Measurements from ENCODE around the gene ITGAE.
"Not testable (repeated sequence)": the region's sequence is repeated elsewhere in the genome, so short reads cannot be mapped to it uniquely, and the experiment has no call there.

Gene ITGAE

DNA sequence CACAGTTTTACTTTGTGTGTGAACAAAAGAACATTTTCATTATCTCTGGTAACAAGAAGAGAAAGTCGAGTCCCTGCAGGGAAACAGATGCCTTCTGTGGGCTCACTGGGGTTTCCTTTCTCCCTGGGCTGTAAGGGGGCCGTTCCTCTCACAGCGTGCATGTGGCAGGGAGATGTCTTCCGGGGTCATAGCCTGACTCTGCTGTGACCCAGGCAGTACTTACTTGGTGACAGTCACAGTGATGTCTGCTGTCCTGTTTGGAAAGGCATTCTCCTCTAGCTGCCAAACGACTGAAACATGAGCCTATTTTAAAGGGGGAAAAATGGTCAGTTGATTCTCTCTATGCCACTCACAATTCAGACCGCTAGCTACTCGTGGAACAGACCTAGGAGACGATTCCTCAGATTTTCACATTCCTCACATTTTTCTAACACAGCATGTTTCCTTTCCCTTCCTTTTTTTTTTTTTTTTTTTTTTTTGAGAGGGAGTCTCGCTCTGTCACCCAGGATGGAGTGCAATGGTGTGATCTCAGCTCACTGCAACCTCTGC, 70.0 kb downstream of the ITGAE start:
- DNase-seq (ENCODE audit: low read depth in 2 of 2) = peak; percentile 19 to 24

DNA sequence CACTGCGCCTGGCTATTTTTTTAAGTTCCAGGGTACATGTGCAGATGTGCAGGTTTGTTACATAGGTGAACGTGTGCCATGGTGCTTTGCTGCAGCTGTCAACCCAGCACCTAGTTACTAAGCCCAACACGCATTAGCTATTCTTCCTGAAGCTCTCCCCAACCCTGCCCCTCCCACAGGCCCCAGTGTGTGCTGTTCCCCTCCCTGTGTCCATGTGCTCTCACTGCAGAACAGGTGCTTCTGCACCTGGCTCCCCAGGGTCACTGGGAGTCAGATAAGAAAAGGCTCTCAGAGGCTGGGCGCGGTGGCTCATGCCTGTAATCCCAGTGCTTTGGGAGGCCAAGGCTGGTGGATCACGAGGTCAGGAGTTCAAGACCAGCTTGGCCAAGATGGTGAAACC, 71.1 kb downstream of the ITGAE start:
- DNase-seq (ENCODE audit: low read depth in 2 of 2) = no peak

GRCh38 chr17:3728099-3728498, 72.9 kb downstream of the ITGAE start:
- DNase-seq (ENCODE audit: low read depth in 2 of 2) = not testable (repeated sequence)

DNA sequence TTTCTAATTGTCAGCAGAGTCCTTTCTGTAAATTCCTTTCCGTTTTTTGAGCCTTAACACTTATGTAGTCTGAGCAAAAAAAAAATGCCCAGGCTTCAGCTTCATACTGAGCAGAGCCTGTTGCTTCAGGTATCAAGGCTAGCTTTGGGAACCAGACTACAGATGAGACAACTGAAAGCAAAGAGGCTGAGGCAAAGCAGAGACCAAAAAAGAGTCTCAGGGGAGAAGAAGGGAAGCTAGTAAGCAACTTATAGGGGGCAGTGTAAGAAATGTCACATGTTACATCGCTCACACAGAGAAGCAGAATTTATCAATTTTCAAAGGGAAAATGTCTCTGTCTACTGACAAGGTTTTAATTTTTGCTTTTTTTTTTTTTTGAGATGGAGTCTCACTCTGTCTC, 73.9 kb downstream of the ITGAE start:
- DNase-seq (ENCODE audit: low read depth in 2 of 2) = no peak

DNA sequence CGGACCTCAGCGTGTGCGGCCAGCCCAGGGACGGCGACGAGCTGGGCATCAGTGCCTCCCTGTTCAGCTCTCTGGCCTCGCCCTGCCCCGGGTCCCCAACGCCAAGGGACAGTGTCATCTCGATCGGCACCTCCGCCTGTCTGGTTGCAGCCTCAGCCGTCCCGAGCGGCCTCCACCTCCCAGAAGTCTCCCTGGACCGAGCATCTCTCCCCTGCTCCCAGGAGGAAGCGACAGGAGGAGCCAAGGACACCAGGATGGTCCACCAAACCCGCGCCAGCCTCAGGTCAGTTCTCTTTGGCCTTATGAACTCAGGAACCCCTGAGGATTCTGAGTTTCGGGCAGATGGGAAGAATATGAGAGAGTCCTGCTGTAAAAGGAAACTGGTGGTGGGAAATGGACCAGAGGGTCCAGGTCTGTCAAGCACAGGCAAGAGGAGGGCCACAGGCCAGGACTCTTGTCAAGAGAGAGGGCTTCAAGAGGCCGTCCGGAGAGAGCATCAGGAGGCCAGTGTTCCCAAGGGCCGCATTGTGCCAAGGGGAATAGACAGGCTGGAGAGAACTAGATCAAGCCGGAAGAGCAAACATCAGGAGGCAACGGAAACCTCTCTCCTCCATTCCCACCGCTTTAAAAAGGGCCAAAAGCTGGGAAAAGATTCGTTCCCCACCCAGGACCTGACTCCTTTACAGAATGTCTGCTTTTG, 76.5 kb downstream of the ITGAE start:
- no peak for DNase-seq (ENCODE audit: low read depth in 2 of 2)

DNA sequence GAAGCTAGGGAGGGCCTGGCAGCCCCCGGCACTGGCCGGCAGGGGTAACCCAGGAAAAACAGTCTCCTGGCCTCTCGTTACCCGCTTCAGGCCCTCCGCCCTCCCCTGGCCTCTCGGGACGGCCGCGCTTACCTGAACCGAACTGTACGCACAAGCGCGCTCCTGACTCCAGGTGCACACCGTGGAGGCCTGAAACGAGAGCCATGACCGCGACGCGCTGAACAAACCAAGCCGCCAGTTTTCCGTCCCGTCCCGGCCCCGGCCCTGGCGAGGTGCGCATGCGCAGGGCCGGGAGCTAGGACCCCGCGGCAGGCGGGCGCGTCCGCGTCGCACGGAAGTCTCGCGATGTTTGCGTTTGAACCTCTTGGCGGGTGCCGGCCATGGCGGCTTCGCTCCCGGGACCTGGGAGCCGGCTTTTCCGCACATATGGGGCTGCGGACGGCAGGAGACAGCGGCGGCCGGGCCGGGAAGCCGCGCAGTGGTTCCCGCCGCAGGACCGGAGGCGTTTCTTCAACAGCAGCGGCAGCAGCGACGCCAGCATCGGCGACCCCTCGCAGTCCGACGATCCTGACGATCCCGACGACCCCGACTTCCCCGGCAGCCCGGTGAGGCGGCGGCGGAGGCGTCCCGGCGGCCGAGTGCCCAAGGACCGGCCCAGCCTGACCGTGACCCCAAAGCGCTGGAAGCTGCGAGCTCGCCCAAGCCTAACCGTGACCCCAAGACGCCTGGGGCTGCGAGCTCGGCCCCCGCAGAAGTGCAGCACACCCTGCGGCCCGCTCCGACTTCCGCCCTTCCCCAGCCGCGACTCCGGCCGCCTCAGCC, 77.2 kb downstream of the ITGAE start, which contains the start of gene HASPIN:
Gene HASPIN, plus strand, starts transcription at position 348 of the 822 bp plus-strand sequence. Its CDS starts 33 bp downstream, at position 381.
- DNase-seq (ENCODE audit: low read depth in 2 of 2) = peak; percentile 67 to 70

DNA sequence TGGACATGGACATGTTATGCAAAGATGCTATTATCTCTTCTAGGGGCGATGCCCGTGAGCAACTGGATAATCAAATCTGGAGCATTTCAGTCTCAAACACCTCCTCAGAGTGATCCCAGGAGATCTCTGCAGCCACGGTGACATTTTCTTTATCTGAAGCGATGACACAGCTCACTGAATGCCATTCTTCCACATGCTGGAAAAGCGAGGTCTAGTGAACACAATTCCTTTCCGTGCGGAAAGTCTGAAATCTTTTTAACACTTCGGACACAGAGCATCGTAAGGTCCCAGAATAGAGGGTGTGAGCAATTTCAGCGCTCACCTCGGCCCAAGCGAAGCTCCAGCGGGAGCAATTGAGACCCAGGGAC, 77.8 kb downstream of the ITGAE start:
- DNase-seq (ENCODE audit: low read depth in 2 of 2) = no peak

DNA sequence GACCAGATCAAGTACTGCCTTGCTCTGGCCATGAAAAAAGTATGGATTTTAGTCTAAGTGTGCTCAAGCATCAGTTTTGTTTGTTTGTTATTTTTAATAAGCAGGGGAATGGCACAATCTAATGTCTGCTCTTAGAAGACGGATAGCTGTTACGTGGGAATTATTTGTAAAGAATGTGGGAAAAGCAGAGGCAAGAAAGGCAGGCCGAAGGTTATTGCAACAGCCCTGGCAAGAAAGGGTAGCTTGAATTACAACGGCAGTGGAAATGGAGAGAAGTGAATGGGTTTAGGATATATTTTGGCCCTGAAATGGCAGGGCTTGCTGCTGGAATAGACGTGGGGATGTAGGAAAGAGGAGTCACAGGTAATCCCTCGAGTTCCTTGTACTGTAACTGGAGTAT, 78.3 kb downstream of the ITGAE start:
- DNase-seq (ENCODE audit: low read depth in 2 of 2) = no peak

GRCh38 chr17:3719265-3719664, 81.7 kb downstream of the ITGAE start:
- no peak for DNase-seq (ENCODE audit: low read depth in 2 of 2)

DNA sequence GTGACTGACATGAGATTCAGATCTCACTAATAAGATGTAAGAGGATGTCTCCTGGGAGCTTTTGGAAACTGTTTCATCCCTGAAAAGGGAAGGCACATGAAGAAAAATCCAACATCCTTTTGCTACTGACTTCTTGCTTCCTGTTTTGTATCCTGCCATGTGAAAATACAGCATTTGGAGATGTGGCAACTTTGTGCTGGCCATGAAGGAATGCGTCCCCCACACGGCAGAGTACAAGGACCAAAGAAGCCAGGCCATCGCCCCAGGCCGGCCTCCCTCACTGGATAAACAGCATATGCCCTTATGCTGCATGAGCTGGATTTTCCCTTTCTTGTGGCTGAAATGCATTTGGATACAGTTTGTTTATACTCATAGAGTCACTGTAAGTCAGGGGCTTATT, 82.8 kb downstream of the ITGAE start:
- no peak for DNase-seq (ENCODE audit: low read depth in 2 of 2)

DNA sequence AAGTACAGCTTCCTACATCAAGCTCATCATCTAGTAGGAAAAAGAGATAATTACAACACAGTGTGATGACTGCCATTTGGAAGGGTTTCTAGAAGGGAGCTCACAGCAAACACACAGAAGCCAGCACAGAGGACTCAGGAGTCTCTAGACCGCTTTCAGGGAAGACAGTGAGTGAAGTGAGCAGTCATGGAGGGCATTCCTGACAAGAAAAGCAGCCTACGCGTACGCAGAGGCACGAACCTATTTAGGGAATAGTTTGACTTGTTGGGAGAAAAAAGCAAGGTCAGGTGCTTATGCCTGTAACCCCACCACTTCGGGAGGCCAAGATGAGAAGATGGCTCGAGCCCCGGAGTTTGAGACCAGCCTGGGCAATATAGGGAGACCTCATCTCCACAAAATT, 85.7 kb downstream of the ITGAE start:
- no peak for DNase-seq (ENCODE audit: low read depth in 2 of 2)

- DNase-seq (ENCODE audit: low read depth in 2 of 2) = no peak
These were observed 88.1 kb downstream of the ITGAE start for GRCh38 chr17:3712811-3713463.

DNA sequence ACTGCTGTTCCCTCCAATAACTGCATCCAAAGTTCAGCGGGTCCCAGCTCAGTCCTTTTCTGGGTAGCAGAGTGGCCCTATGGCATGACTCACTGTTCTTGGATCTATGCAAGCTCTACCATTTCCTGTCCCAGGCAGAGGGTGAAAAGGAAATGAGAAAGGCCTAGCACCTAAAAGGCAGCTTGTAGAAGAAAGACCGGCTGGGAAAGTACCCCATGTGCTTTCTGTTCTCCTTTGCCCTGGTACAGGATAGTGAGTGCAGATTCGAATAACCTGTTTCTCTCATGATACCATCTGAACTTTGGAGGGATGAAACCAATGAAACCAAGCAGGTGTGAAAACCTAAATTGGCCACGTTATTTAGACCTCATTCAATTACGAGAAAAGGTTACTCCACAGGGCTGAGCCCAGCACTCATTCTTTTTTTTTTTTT, 90.0 kb downstream of the ITGAE start:
- DNase-seq (ENCODE audit: low read depth in 2 of 2) = no peak

DNA sequence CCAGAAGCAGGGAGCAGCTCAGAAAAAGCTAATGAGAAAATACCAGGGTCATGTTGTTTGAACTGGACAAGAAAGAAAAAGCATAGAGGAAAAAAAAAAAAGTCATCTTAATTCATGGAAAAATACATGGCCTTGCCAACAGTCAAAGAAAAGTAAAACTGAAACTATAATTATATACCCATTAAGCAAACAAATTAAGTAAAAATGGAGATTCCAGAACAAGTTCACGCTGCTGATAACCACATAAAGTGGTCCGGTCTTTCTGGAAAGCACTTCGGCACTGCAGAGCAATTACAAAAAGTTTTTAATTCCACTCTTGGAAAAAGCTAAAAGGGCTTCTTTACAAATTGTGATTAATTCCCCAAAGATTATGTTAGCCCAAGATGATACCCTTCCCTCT, 92.6 kb downstream of the ITGAE start:
- DNase-seq (ENCODE audit: low read depth in 2 of 2) = no peak

GRCh38 chr17:3705718-3705984, 95.3 kb downstream of the ITGAE start:
- not testable (repeated sequence) for DNase-seq (ENCODE audit: low read depth in 2 of 2)

- DNase-seq (ENCODE audit: low read depth in 2 of 2) = no peak
These were observed 95.9 kb downstream of the ITGAE start for GRCh38 chr17:3704931-3705717.

DNA sequence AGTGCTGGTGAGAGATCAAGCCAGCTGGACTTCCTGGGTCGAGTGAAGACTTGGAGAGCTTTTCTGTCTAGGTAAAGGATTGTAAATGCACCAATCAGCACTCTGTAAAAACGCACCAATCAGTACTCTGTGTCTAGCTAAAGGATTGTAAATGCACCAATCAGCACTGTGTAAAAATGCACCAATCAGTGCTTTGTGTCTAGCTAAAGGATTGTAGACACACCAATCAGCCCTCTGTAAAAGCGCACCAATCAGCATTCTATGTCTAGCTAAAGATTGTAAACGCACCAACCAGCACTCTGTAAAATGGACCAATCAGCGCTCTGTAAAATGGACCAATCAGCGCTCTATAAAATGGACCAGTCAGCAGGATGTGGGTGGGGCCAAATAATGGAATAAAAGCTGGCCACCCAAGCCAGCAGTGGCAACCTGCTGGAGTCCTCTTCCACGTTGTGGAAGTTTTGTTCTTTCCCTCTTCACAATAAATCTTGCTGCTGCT, 98.9 kb downstream of the ITGAE start:
- not testable (repeated sequence) for DNase-seq (ENCODE audit: low read depth in 2 of 2)

DNA sequence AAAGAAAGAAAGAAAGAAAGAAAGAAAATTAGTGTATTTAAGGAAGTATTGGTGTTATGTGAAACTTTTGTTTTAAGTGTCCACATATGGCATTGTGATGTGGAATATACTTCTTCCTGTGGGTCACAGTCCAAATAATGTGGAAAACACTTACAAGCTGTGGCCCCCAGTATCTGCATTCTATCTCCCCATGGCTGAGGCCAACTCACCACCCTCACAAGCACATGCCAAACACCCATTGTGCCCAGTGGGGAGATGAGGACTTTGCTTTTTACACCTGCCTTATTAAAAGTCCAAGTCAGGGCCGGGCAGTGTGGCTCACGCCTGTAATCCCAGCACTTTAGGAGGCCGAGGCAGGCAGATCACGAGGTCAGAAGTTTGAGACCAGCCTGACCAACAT, 101.0 kb downstream of the ITGAE start:
- DNase-seq (ENCODE audit: low read depth in 2 of 2) = no peak

DNA sequence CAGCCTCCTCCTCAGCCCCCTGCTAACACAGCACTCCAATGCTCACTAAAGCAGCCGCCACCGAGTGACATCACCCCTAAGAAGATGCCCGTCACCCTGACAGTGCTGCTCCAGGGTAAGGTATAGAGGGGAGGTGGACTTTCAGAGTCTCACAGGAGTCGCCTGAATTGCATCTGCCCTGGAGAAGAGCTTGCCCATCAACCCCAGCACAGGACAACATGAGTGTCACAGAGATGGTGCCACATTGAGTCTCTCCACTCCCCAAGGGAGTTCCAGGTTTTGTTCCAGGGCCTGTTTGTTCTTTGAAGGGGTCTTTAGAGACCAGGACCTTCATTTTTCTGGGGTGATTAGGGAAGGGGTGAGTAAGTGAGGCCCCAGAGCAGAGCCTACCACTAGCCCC, 102.8 kb downstream of the ITGAE start:
- no peak for DNase-seq (ENCODE audit: low read depth in 2 of 2)

- DNase-seq (ENCODE audit: low read depth in 2 of 2) = no peak
These were observed 103.9 kb downstream of the ITGAE start for GRCh38 chr17:3697103-3697476.

DNA sequence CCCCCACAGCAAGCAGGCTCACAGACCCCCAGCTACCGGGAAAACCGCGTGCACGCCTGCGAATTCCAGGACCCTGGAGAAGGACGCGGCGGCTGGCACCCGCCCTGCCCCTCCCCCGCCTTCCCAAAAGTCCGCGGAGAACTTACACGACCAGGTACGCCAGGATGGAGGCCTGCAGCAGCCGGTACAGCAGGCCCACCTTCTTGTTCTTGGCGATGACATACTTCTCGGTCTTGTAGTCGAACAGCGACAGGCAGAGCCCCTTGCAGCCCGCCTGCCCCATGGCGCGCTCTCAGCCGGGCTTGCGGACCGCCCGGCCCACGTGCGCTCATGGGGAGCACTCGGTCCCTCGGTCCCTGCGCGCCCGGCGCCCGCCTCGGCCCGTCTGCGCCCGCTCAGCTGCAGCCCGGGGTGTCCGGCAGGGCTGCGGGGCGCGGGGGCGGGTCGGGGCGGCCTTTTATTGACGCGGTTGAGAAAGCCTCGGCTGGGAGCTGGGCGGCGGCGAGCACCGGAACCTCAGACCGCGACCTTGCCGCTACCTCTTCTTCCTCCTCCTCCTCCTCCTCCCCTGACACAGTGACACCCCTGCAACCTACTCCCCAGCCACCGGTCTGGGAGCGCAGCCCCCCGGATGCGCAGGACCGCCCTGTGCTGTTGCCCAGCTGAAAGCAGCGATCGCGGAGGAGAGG, 105.1 kb downstream of the ITGAE start, which contains the start of gene P2RX5:
Gene P2RX5, minus strand, starts transcription at position 433 of the 689 bp plus-strand sequence. Its CDS starts 150 bp downstream, at position 283.
- no peak for DNase-seq (ENCODE audit: low read depth in 2 of 2)
